H1 (cell line): Measurements from ENCODE around the gene DCANP1. TPM values are rescaled to one million over a fixed set of nuclear protein-coding genes. Genes with fewer than 3 reads are reported as not detected.

Experiments used
- CREB1 ChIP-seq: IDR thresholded peaks from 2 replicates; pipeline ENCODE4 v1.6.1; 2012; ENCODE audit warnings: inconsistent platforms
- NRF1 ChIP-seq: IDR thresholded peaks from 2 replicates; pipeline ENCODE4 v1.6.1; 2011; ENCODE audit warnings: mild to moderate bottlenecking, low read depth, low read length, improper control_type of control experiment
- RAD21 ChIP-seq, 2 experiments: IDR thresholded peaks in 1 of 2; conservative IDR thresholded peaks in 1 of 2; 2 replicates each; pipeline ENCODE4 v1.6.1; 2011; ENCODE audit warnings: low read depth in 2 of 2, low read length in 2 of 2, improper control_type of control experiment in 1 of 2, inconsistent platforms in 1 of 2, mild to moderate bottlenecking in 1 of 2, moderate library complexity in 1 of 2
- RBBP5 ChIP-seq: IDR thresholded peaks from 2 replicates; pipeline ENCODE4 v1.7.1; 2012; ENCODE audit warnings: low read depth, mild to moderate bottlenecking, inconsistent platforms, low read length, moderate library complexity, borderline replicate concordance
- RNF2 ChIP-seq: fragments of 200-900, 300-1000 bp; sonication (generic); IDR thresholded peaks from 2 replicates; pipeline ENCODE4 v1.7.1; 2016; ENCODE audit warnings: borderline replicate concordance, low read depth, mild to moderate bottlenecking, antibody characterized with exemption, low read length; ENCODE audit not compliant: poor library complexity, severe bottlenecking; ENCODE audit errors: missing control alignments
- RXRA ChIP-seq: IDR thresholded peaks from 2 replicates; pipeline ENCODE4 v1.6.1; 2011; ENCODE audit warnings: low read depth, mild to moderate bottlenecking, low read length, moderate library complexity; ENCODE audit not compliant: insufficient read depth
- SP1 ChIP-seq: IDR thresholded peaks from 2 replicates; pipeline ENCODE4 v1.6.1; 2011; ENCODE audit warnings: low read depth, low read length
- SRF ChIP-seq: IDR thresholded peaks from 2 replicates; pipeline ENCODE4 v1.6.1; 2011; ENCODE audit warnings: mild to moderate bottlenecking, low read depth, low read length, moderate library complexity
- SUZ12 ChIP-seq: fragments of 200-600 bp; sonication (generic); IDR thresholded peaks from 2 replicates; pipeline ENCODE4 v1.6.1; 2012; ENCODE audit warnings: mild to moderate bottlenecking, inconsistent platforms, low read length, moderate library complexity, mixed read lengths
- polyA plus RNA-seq, 7 experiments: library from polyadenylated mRNA; depleted of rRNA in 3 of 7; stranded (reverse) in 5 of 7; unstranded in 2 of 7; fragments of >200 nt in 5 of 7; fragments of 200-250 nt in 2 of 7; gene quantifications; 1 replicate in 5 of 7; 2 replicates in 1 of 7; 4 replicates in 1 of 7; pipeline versions ENCODE4 v1.2.1 to v1.2.3, GENCODE V29; 2011 to 2013; ENCODE audit warnings: missing spikeins in 2 of 7, mixed read lengths in 2 of 7
- total RNA-seq: library from RNA; stranded (reverse); fragmentation: NEBNext Ultra II Directional; extraction: Animal tissue kit (Norgen Biotek cat#: 25700); gene quantifications from 2 replicates; pipeline ENCODE4 v1.2.1, GENCODE V29; 2021
- TF ChIP-seq, protein P1 (sequence below): IDR thresholded peaks from 2 replicates; pipeline ENCODE4 v1.6.1; 2012; ENCODE audit warnings: inconsistent platforms

DCANP1 gene
- total and polyA plus RNA-seq, 2 of the 8 experiments (the other 6 are each of a cell fraction or from before 2014, with no cell fraction given) = not detected

DNA sequence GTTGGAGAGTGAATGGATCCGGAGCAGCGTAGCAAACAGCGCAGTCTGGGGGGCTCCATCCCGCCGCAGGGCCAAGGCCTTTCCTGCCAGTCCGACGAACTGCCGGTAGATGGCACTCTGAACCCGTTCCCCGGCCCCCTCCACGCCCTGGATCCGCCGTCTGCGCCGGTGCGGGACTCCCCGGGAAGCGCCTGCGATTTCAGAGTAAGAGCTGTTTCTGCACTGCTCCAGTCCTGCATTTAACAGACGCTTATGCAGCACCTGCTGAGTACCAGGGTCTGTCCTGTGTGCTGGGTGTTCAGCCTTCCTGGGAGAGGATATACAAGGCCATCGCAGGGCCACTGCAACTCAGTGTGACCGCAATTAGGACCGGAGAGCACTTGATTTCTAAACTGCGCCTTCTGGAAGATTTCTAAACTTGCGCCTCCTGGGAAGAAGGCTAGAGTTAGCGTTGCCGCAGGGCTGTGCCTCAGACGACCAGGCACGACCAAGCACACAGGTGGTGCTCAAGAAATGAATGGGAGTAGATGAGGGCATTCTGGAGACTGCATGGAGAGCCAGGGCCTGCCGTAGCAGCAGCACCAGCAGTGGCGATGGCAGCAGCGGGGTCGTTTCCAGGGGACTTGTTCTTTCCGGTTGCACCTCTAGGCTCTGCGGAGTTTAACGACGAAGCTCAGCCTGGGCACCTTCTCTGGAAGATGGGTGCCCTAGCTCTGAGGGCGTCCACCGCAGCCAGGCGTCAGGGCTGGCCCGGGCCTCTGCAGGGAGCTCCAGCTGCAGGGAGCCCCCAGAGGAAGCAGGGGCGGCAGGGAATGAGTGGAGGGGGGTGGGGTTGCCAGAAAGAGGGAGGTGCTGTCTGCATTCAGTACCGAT is 19.3 kb upstream of the DCANP1 start (continued):
- TF ChIP-seq RNF2 (peak; percentile 30), RXRA (no peak), RBBP5 (no peak), SUZ12 (peak; percentile 70; the same call in 1 of the 2 replicates), SP1 (no peak), RAD21 (IDR thresholded peaks at IDR 0.05 in 1 of 2, conservative IDR thresholded peaks at IDR 0.05 in 1 of 2; ENCODE audit: low read depth in 2 of 2, low read length in 2 of 2) (peak; percentile 95 to 97), NRF1 (peak; percentile 10; the same call in 1 of the 2 replicates), SRF (no peak), CREB1 (0 out of 2 replicates have a peak, but pooled peaks have one; percentile 38)
- TF ChIP-seq, protein P1, sequence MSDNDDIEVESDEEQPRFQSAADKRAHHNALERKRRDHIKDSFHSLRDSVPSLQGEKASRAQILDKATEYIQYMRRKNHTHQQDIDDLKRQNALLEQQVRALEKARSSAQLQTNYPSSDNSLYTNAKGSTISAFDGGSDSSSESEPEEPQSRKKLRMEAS = 0 out of 2 replicates have a peak, but pooled peaks have one; percentile 18
